Stimulated activated memory B cell treated with anti-CD40 and anti-IgM and Interleukin-4, amounts not matched to agents 10 μg/mL and 1 μg/mL and 100 μg/mL, for 72 hours (primary cell): Measurements from ENCODE around the gene TNKS1BP1.
A peak's percentile ranks its signal among the peaks of the same experiment; 100 is the strongest.

ENCODE experiments used
- ATAC-seq: fragments of 150-1000 bp; cut with Tn5 transposase; 2 replicates; pipeline ENCODE4 v1.10.0; 2021
- H3K27ac Mint-ChIP-seq: one replicate; pipeline ENCODE4 v1.8.0; 2022; ENCODE audit warnings: mild to moderate bottlenecking, mixed read lengths
- H3K27me3 Mint-ChIP-seq: one replicate; pipeline ENCODE4 v1.8.0; 2022; ENCODE audit warnings: mixed read lengths
- H3K36me3 Mint-ChIP-seq: one replicate; pipeline ENCODE4 v1.8.0; 2022; ENCODE audit warnings: mixed read lengths
- H3K4me1 Mint-ChIP-seq: one replicate; pipeline ENCODE4 v1.8.0; 2022; ENCODE audit warnings: mixed read lengths
- H3K4me3 Mint-ChIP-seq: one replicate; pipeline ENCODE4 v1.8.0; 2022; ENCODE audit warnings: mild to moderate bottlenecking, moderate library complexity, mixed read lengths
- H3K9me3 Mint-ChIP-seq: one replicate; pipeline ENCODE4 v1.8.0; 2022; ENCODE audit warnings: mixed read lengths

The TNKS1BP1 gene

GRCh38 chr11:57324154-57324885 lies 432 bp downstream of the TNKS1BP1 start:
- ATAC-seq = peak; percentile 3
- Mint-ChIP-seq H3K9me3 (no peaks in the 10 kb centered on the region), H3K36me3 (peaks cover 41% of the 10 kb centered on the region), H3K27me3 (no peaks in the 10 kb centered on the region), H3K4me1 (peaks cover 51% of the 10 kb centered on the region), H3K4me3 (peak overlapping the region; percentile 85), H3K27ac (peak overlapping the region; percentile 88)

GRCh38 chr11:57323855-57324153 lies 948 bp downstream of the TNKS1BP1 start:
- ATAC-seq = no peak
- Mint-ChIP-seq H3K27me3 (no peaks in the 10 kb centered on the region), H3K4me1 (peaks cover 51% of the 10 kb centered on the region), H3K4me3 (peak overlapping the region; percentile 85), H3K27ac (peak overlapping the region; percentile 88), H3K9me3 (no peaks in the 10 kb centered on the region), H3K36me3 (peaks cover 43% of the 10 kb centered on the region)

- Mint-ChIP-seq H3K4me1 (peaks cover 51% of the 10 kb centered on the region), H3K4me3 (peak overlapping the region; percentile 85), H3K27ac (peak overlapping the region; percentile 88), H3K9me3 (no peaks in the 10 kb centered on the region), H3K36me3 (peaks cover 39% of the 10 kb centered on the region), H3K27me3 (no peaks in the 10 kb centered on the region)
- no peak for ATAC-seq
Measured at GRCh38 chr11:57323167-57323854, 1.4 kb downstream of the TNKS1BP1 start.

GRCh38 chr11:57322256-57323166 lies 2.2 kb downstream of the TNKS1BP1 start:
- H3K27me3 Mint-ChIP-seq = no peaks in the 10 kb centered on the region
- H3K9me3 Mint-ChIP-seq = no peaks in the 10 kb centered on the region
- H3K4me3 Mint-ChIP-seq = peak overlapping the region; percentile 10
- H3K27ac Mint-ChIP-seq = peak overlapping the region; percentile 88
- no peak for ATAC-seq
- peaks cover 31% of the 10 kb centered on the region for H3K36me3 Mint-ChIP-seq
- H3K4me1 Mint-ChIP-seq = peaks cover 48% of the 10 kb centered on the region

GRCh38 chr11:57321388-57322255 lies 3.1 kb downstream of the TNKS1BP1 start:
- no peak for ATAC-seq
- Mint-ChIP-seq H3K27ac (no peak overlapping the region), H3K4me1 (peaks cover 41% of the 10 kb centered on the region), H3K4me3 (no peak overlapping the region), H3K9me3 (no peaks in the 10 kb centered on the region), H3K36me3 (peaks cover 22% of the 10 kb centered on the region), H3K27me3 (no peaks in the 10 kb centered on the region)

- Mint-ChIP-seq H3K27ac (no peak overlapping the region), H3K27me3 (no peaks in the 10 kb centered on the region), H3K36me3 (peaks cover 14% of the 10 kb centered on the region), H3K4me1 (peaks cover 33% of the 10 kb centered on the region), H3K4me3 (no peak overlapping the region), H3K9me3 (no peaks in the 10 kb centered on the region)
- ATAC-seq = no peak
Measured at GRCh38 chr11:57320719-57321387, 3.9 kb downstream of the TNKS1BP1 start.

GRCh38 chr11:57320067-57320718 lies 4.6 kb downstream of the TNKS1BP1 start:
- H3K36me3 Mint-ChIP-seq = peaks cover 11% of the 10 kb centered on the region
- no peaks in the 10 kb centered on the region for H3K9me3 Mint-ChIP-seq
- peaks cover 27% of the 10 kb centered on the region for H3K4me1 Mint-ChIP-seq
- H3K27me3 Mint-ChIP-seq = no peaks in the 10 kb centered on the region
- ATAC-seq = no peak
- no peak overlapping the region for H3K27ac Mint-ChIP-seq
- no peak overlapping the region for H3K4me3 Mint-ChIP-seq

- Mint-ChIP-seq H3K27ac (no peak overlapping the region), H3K36me3 (peaks cover 11% of the 10 kb centered on the region), H3K27me3 (no peaks in the 10 kb centered on the region), H3K4me1 (peaks cover 15% of the 10 kb centered on the region), H3K9me3 (no peaks in the 10 kb centered on the region), H3K4me3 (no peak overlapping the region)
- no peak for ATAC-seq
Measured at GRCh38 chr11:57318178-57318577, 6.6 kb downstream of the TNKS1BP1 start.

- no peaks in the 10 kb centered on the region for H3K27me3 Mint-ChIP-seq
- H3K4me1 Mint-ChIP-seq = peaks cover 8% of the 10 kb centered on the region
- H3K27ac Mint-ChIP-seq = no peak overlapping the region
- H3K36me3 Mint-ChIP-seq = peaks cover 20% of the 10 kb centered on the region
- no peaks in the 10 kb centered on the region for H3K9me3 Mint-ChIP-seq
- no peak for ATAC-seq
- no peak overlapping the region for H3K4me3 Mint-ChIP-seq
Measured at GRCh38 chr11:57316017-57316416, 8.7 kb downstream of the TNKS1BP1 start.

- Mint-ChIP-seq H3K27me3 (no peaks in the 10 kb centered on the region), H3K9me3 (no peaks in the 10 kb centered on the region), H3K36me3 (peaks cover 16% of the 10 kb centered on the region), H3K4me3 (no peak overlapping the region), H3K4me1 (peaks cover 11% of the 10 kb centered on the region), H3K27ac (no peak overlapping the region)
- no peak for ATAC-seq
Measured at GRCh38 chr11:57315491-57315890, 9.3 kb downstream of the TNKS1BP1 start.

GRCh38 chr11:57314221-57314973 lies 10.4 kb downstream of the TNKS1BP1 start:
- H3K9me3 Mint-ChIP-seq = no peaks in the 10 kb centered on the region
- no peak overlapping the region for H3K27ac Mint-ChIP-seq
- ATAC-seq = no peak
- H3K4me1 Mint-ChIP-seq = peaks cover 11% of the 10 kb centered on the region
- no peak overlapping the region for H3K4me3 Mint-ChIP-seq
- no peaks in the 10 kb centered on the region for H3K27me3 Mint-ChIP-seq
- peaks cover 27% of the 10 kb centered on the region for H3K36me3 Mint-ChIP-seq

- H3K27me3 Mint-ChIP-seq = no peaks in the 10 kb centered on the region
- H3K36me3 Mint-ChIP-seq = peaks cover 23% of the 10 kb centered on the region
- no peaks in the 10 kb centered on the region for H3K9me3 Mint-ChIP-seq
- no peak overlapping the region for H3K4me3 Mint-ChIP-seq
- H3K27ac Mint-ChIP-seq = no peak overlapping the region
- peaks cover 11% of the 10 kb centered on the region for H3K4me1 Mint-ChIP-seq
- ATAC-seq = no peak
Measured at GRCh38 chr11:57313788-57314135, 11.0 kb downstream of the TNKS1BP1 start.

GRCh38 chr11:57313071-57313787 lies 11.5 kb downstream of the TNKS1BP1 start:
- Mint-ChIP-seq H3K27me3 (no peaks in the 10 kb centered on the region), H3K27ac (no peak overlapping the region), H3K9me3 (no peaks in the 10 kb centered on the region), H3K4me1 (peaks cover 11% of the 10 kb centered on the region), H3K4me3 (no peak overlapping the region), H3K36me3 (peaks cover 23% of the 10 kb centered on the region)
- ATAC-seq = no peak
